K562 (cell line): ENCODE data around the gene UQCC2. TPM values are rescaled to one million over a fixed set of nuclear protein-coding genes. Genes with fewer than 3 reads are reported as not detected.

Experiments
- ADNP ChIP-seq: fragments of 200-800 bp; sonication (Bioruptor generic); IDR thresholded peaks from 2 replicates; pipeline ENCODE4 v1.6.1; 2016; ENCODE audit warnings: missing genetic modification characterization, missing compliant biosample characterization
- DACH1 ChIP-seq: fragments of 450-650 bp; IDR thresholded peaks from 2 replicates; pipeline ENCODE4 v1.6.1; 2018; ENCODE audit not compliant: partially characterized antibody
- LARP7 ChIP-seq: fragments of 450-650 bp; IDR thresholded peaks from 2 replicates; pipeline ENCODE4 v1.6.1; 2016
- PHF8 ChIP-seq: fragments of 200-600 bp; sonication (generic); IDR thresholded peaks from 2 replicates; pipeline ENCODE4 v1.6.1; 2012; ENCODE audit warnings: mixed run types, mild to moderate bottlenecking, inconsistent platforms, low read length, moderate library complexity, borderline replicate concordance
- SLC30A9 ChIP-seq: fragments of 250-450 bp; sonication (Bioruptor Pico); IDR thresholded peaks from 2 replicates; pipeline ENCODE4 v1.8.0; 2022; ENCODE audit warnings: mild to moderate bottlenecking, moderate library complexity
- SRF ChIP-seq, 2 experiments: fragments of 250-450, 450-650 bp in 1 of 2; sonication (Bioruptor Pico) in 1 of 2; sonication (generic) in 1 of 2; formaldehyde crosslinking; IDR thresholded peaks; 2 replicates each; pipeline versions ENCODE4 v1.5.0 to v1.5.1; 2020 to 2022; ENCODE audit warnings: mild to moderate bottlenecking in 1 of 2, missing genetic modification reagents in 1 of 2
- TEAD2 ChIP-seq: fragments of 450-650 bp; IDR thresholded peaks from 2 replicates; pipeline ENCODE4 v1.6.1; 2016; ENCODE audit warnings: missing genetic modification characterization, control low read depth, missing compliant biosample characterization
- ZNF197 ChIP-seq: fragments of 200-800 bp; sonication (Bioruptor generic); IDR thresholded peaks from 2 replicates; pipeline ENCODE4 v1.6.1; 2016; ENCODE audit warnings: low read depth, missing genetic modification characterization, missing compliant biosample characterization
- ZNF77 ChIP-seq: fragments of 250-450 bp; sonication (Bioruptor Pico); IDR thresholded peaks from 2 replicates; pipeline ENCODE4 v1.5.0; 2020
- ZSCAN32 ChIP-seq: fragments of 450-650 bp; formaldehyde crosslinking; IDR thresholded peaks from 2 replicates; pipeline ENCODE4 v1.4.0; 2020; ENCODE audit warnings: mild to moderate bottlenecking, moderate library complexity
- polyA plus RNA-seq, 8 experiments: library from polyadenylated mRNA; depleted of rRNA in 4 of 8; stranded (reverse) in 5 of 8; unstranded in 3 of 8; fragments of >200 nt; fragmentation: Nextera tagmentation in 2 of 8; fragmentation: Illumina TruSeq in 1 of 8; extraction: Ambion mirVana in 2 of 8; extraction: Trizol in 1 of 8; gene quantifications; 2 replicates each; pipeline versions ENCODE4 v1.2.1 to v1.2.3, GENCODE V29; 2011 to 2014; ENCODE audit warnings: inconsistent platforms in 1 of 8, missing spikeins in 1 of 8
- total RNA-seq, 7 experiments: library from RNA; depleted of rRNA in 6 of 7; stranded (reverse); fragments of >200 nt in 6 of 7; fragmentation: Illumina TruSeq in 2 of 7; extraction: Trizol in 2 of 7; gene quantifications; 2 replicates each; pipeline versions ENCODE4 v1.2.1 to v1.2.3, GENCODE V29; 2011 to 2021; ENCODE audit warnings: low replicate concordance in 1 of 7
- TF ChIP-seq, protein P1 (sequence below): fragments of 450-650 bp; conservative IDR thresholded peaks from 2 replicates; pipeline ENCODE4 v1.6.1; 2016; ENCODE audit warnings: missing genetic modification characterization, low read depth, mild to moderate bottlenecking, control low read depth, missing compliant biosample characterization
- TF ChIP-seq, protein P2 (sequence below): fragments of 250-450 bp; sonication (Bioruptor Pico); IDR thresholded peaks from 2 replicates; pipeline ENCODE4 v1.5.0; 2021; ENCODE audit warnings: mild to moderate bottlenecking, borderline replicate concordance
- TF ChIP-seq, protein P3 (sequence below): sonication (generic); formaldehyde crosslinking; IDR thresholded peaks from 2 replicates; pipeline ENCODE4 v1.8.0; 2023; ENCODE audit warnings: missing genetic modification reagents, mild to moderate bottlenecking, borderline replicate concordance
- TF ChIP-seq, protein P4 (sequence below): IDR thresholded peaks from 2 replicates; pipeline ENCODE4 v1.6.1; 2011; ENCODE audit warnings: borderline replicate concordance, low read depth, mild to moderate bottlenecking, moderate library complexity, low read length; ENCODE audit not compliant: insufficient read depth, poor library complexity, severe bottlenecking

UQCC2 gene
- total and polyA plus RNA-seq, 9 of the 15 experiments (the other 6 are each of a cell fraction or from before 2014, with no cell fraction given), result 58.5 to 927 (median 158) TPM

DNA sequence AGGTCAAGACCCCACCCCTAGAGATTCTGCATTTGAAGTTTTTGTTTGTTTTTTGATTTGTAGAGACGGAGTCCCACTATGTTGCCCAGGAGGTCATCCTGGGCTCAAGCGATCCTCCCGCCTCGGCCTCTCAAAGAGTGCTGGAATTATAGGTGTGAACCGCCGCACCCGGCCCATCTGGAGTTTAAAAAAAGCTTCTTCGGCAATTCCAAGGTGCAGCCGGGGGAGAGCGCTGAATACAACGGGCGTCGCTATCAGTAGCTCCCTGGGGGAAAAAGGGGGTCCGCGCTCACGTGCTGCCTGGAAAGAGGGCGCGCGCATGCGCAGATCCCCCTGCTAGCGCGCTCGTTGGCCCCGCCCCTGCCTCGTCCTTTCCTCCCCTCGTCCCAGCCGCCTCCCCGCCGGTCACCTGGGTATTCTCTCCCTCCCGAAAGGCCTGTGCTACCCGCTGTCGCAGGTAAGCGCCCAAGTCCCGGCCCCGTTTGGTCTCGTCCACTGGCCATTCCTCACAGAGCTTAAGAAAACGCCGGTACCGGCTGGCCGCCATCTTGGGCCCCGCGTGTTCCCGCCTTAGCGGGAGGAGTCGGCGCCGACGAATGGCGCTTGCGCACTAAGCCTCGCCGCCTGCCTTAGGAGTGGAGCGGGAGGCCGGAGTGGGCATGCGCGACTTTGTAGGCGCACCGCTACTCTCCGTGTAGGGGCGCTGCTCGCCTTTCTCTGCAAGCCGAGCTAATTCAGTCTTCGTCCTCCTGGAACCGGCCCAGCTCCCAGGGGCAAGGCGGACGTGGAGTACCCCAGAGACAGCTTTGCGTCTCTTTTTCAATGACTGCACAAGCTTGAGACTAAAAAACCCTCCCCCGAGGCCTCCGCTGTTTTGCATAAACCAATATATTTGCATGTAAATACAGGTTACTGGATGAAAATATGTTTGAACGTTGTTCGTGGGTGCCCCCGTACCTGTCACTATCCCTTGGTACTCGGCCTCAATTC, at the start of gene UQCC2 (continued):
- TF ChIP-seq SLC30A9 (CRISPR knock-in tag) (no peak), PHF8 (peak; percentile 99), ADNP (no peak), SRF (CRISPR knock-in tag; IDR thresholded peaks at IDR 0.05) (peak in 1 of 2 experiments; percentile 90; a peak in 2 of 4 replicates), ZSCAN32 (CRISPR knock-in tag) (no peak), ZNF77 (CRISPR knock-in tag) (no peak), TEAD2 (tag) (no peak), DACH1 (no peak), ZNF197 (CRISPR knock-in tag) (peak; percentile 41; the same call in 1 of the 2 replicates), LARP7 (no peak)
- TF ChIP-seq, protein P1, sequence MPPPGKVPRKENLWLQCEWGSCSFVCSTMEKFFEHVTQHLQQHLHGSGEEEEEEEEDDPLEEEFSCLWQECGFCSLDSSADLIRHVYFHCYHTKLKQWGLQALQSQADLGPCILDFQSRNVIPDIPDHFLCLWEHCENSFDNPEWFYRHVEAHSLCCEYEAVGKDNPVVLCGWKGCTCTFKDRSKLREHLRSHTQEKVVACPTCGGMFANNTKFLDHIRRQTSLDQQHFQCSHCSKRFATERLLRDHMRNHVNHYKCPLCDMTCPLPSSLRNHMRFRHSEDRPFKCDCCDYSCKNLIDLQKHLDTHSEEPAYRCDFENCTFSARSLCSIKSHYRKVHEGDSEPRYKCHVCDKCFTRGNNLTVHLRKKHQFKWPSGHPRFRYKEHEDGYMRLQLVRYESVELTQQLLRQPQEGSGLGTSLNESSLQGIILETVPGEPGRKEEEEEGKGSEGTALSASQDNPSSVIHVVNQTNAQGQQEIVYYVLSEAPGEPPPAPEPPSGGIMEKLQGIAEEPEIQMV (tag), result no peak; the same call in 1 of the 2 replicates
- TF ChIP-seq, protein P2, sequence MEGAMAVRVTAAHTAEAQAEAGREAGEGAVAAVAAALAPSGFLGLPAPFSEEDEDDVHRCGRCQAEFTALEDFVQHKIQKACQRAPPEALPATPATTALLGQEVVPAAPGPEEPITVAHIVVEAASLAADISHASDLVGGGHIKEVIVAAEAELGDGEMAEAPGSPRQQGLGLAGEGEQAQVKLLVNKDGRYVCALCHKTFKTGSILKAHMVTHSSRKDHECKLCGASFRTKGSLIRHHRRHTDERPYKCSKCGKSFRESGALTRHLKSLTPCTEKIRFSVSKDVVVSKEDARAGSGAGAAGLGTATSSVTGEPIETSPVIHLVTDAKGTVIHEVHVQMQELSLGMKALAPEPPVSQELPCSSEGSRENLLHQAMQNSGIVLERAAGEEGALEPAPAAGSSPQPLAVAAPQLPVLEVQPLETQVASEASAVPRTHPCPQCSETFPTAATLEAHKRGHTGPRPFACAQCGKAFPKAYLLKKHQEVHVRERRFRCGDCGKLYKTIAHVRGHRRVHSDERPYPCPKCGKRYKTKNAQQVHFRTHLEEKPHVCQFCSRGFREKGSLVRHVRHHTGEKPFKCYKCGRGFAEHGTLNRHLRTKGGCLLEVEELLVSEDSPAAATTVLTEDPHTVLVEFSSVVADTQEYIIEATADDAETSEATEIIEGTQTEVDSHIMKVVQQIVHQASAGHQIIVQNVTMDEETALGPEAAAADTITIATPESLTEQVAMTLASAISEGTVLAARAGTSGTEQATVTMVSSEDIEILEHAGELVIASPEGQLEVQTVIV, result no peak
- TF ChIP-seq, protein P3, sequence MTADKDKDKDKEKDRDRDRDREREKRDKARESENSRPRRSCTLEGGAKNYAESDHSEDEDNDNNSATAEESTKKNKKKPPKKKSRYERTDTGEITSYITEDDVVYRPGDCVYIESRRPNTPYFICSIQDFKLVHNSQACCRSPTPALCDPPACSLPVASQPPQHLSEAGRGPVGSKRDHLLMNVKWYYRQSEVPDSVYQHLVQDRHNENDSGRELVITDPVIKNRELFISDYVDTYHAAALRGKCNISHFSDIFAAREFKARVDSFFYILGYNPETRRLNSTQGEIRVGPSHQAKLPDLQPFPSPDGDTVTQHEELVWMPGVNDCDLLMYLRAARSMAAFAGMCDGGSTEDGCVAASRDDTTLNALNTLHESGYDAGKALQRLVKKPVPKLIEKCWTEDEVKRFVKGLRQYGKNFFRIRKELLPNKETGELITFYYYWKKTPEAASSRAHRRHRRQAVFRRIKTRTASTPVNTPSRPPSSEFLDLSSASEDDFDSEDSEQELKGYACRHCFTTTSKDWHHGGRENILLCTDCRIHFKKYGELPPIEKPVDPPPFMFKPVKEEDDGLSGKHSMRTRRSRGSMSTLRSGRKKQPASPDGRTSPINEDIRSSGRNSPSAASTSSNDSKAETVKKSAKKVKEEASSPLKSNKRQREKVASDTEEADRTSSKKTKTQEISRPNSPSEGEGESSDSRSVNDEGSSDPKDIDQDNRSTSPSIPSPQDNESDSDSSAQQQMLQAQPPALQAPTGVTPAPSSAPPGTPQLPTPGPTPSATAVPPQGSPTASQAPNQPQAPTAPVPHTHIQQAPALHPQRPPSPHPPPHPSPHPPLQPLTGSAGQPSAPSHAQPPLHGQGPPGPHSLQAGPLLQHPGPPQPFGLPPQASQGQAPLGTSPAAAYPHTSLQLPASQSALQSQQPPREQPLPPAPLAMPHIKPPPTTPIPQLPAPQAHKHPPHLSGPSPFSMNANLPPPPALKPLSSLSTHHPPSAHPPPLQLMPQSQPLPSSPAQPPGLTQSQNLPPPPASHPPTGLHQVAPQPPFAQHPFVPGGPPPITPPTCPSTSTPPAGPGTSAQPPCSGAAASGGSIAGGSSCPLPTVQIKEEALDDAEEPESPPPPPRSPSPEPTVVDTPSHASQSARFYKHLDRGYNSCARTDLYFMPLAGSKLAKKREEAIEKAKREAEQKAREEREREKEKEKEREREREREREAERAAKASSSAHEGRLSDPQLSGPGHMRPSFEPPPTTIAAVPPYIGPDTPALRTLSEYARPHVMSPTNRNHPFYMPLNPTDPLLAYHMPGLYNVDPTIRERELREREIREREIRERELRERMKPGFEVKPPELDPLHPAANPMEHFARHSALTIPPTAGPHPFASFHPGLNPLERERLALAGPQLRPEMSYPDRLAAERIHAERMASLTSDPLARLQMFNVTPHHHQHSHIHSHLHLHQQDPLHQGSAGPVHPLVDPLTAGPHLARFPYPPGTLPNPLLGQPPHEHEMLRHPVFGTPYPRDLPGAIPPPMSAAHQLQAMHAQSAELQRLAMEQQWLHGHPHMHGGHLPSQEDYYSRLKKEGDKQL, result no peak
- TF ChIP-seq, protein P4, sequence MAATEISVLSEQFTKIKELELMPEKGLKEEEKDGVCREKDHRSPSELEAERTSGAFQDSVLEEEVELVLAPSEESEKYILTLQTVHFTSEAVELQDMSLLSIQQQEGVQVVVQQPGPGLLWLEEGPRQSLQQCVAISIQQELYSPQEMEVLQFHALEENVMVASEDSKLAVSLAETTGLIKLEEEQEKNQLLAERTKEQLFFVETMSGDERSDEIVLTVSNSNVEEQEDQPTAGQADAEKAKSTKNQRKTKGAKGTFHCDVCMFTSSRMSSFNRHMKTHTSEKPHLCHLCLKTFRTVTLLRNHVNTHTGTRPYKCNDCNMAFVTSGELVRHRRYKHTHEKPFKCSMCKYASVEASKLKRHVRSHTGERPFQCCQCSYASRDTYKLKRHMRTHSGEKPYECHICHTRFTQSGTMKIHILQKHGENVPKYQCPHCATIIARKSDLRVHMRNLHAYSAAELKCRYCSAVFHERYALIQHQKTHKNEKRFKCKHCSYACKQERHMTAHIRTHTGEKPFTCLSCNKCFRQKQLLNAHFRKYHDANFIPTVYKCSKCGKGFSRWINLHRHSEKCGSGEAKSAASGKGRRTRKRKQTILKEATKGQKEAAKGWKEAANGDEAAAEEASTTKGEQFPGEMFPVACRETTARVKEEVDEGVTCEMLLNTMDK, result peak; percentile 67
